Muscle layer of duodenum (tissue), 2 donors: ENCODE measurements around the gene INTS3.

Source experiments
- H3K27ac ChIP-seq: one replicate; pipeline ENCODE4 v1.7.0; 2013; ENCODE audit warnings: mild to moderate bottlenecking, low read length
- H3K27me3 ChIP-seq: one replicate; pipeline ENCODE4 v1.7.0; 2013; ENCODE audit warnings: low read depth, mild to moderate bottlenecking, control low read depth, low read length
- H3K36me3 ChIP-seq, 2 donors: one replicate each; pipeline ENCODE4 v1.7.0; 2013; ENCODE audit warnings: low read length in 2 of 2, control low read depth in 1 of 2, mild to moderate bottlenecking in 1 of 2; ENCODE audit not compliant: insufficient read depth in 2 of 2, control insufficient read depth in 1 of 2
- H3K4me1 ChIP-seq, 2 donors: one replicate each; pipeline ENCODE4 v1.7.0; 2013; ENCODE audit warnings: low read length in 2 of 2, mild to moderate bottlenecking in 2 of 2, control low read depth in 1 of 2, moderate library complexity in 1 of 2; ENCODE audit not compliant: insufficient read depth in 2 of 2, control insufficient read depth in 1 of 2
- H3K4me3 ChIP-seq, 2 donors: one replicate each; pipeline ENCODE4 v1.7.0; 2013; ENCODE audit warnings: low read length in 2 of 2, low read depth in 1 of 2, mild to moderate bottlenecking in 1 of 2
- H3K9me3 ChIP-seq, 2 donors: one replicate each; pipeline ENCODE4 v1.7.0; 2013; ENCODE audit warnings: low read length in 2 of 2, control low read depth in 1 of 2, mild to moderate bottlenecking in 1 of 2; ENCODE audit not compliant: control insufficient read depth in 1 of 2
- donor health status: healthy.

Gene INTS3

GRCh38 chr1:153745417-153745816 is 17.6 kb downstream of the INTS3 start:
- Histone ChIP-seq H3K27ac (no peak overlapping the region), H3K27me3 (no peaks in the 10 kb centered on the region), H3K36me3 (peaks cover 55 to 73% of the 10 kb centered on the region in 2 donors), H3K4me3 (no peak overlapping the region), H3K4me1 (peaks cover 0 to 13% of the 10 kb centered on the region in 2 donors), H3K9me3 (no peaks in the 10 kb centered on the region)

GRCh38 chr1:153746174-153746573 is 18.3 kb downstream of the INTS3 start:
- Histone ChIP-seq H3K27me3 (no peaks in the 10 kb centered on the region), H3K4me3 (no peak overlapping the region), H3K9me3 (no peaks in the 10 kb centered on the region), H3K4me1 (peaks cover 0 to 13% of the 10 kb centered on the region in 2 donors), H3K36me3 (peaks cover 56 to 73% of the 10 kb centered on the region in 2 donors), H3K27ac (no peak overlapping the region)

- H3K4me1 ChIP-seq = peaks cover 0 to 9% of the 10 kb centered on the region in 2 donors
Measured at GRCh38 chr1:153748903-153749302, 21.1 kb downstream of the INTS3 start.

GRCh38 chr1:153749408-153750005 is 21.7 kb downstream of the INTS3 start:
- H3K36me3 ChIP-seq = peaks cover 60 to 64% of the 10 kb centered on the region in 2 donors
- H3K27me3 ChIP-seq = no peaks in the 10 kb centered on the region
- H3K4me1 ChIP-seq = peaks cover 0 to 9% of the 10 kb centered on the region in 2 donors
- H3K4me3 ChIP-seq = no peak overlapping the region
- no peak overlapping the region for H3K27ac ChIP-seq
- no peaks in the 10 kb centered on the region for H3K9me3 ChIP-seq

More at GRCh38 chr1:153748903-153749302, 21.1 kb downstream of the INTS3 start:
- no peak overlapping the region for H3K27ac ChIP-seq
- no peak overlapping the region for H3K4me3 ChIP-seq
- H3K27me3 ChIP-seq = no peaks in the 10 kb centered on the region
- peaks cover 58 to 64% of the 10 kb centered on the region in 2 donors for H3K36me3 ChIP-seq
- no peaks in the 10 kb centered on the region for H3K9me3 ChIP-seq

GRCh38 chr1:153750026-153750995 is 22.5 kb downstream of the INTS3 start:
- Histone ChIP-seq H3K27me3 (no peaks in the 10 kb centered on the region), H3K4me3 (no peak overlapping the region), H3K4me1 (peaks cover 0 to 9% of the 10 kb centered on the region in 2 donors), H3K27ac (no peak overlapping the region), H3K9me3 (no peaks in the 10 kb centered on the region), H3K36me3 (peaks cover 66 to 67% of the 10 kb centered on the region in 2 donors)

- Histone ChIP-seq H3K4me3 (no peak overlapping the region), H3K36me3 (peaks cover 62 to 72% of the 10 kb centered on the region in 2 donors), H3K4me1 (peaks cover 0 to 6% of the 10 kb centered on the region in 2 donors), H3K27ac (peak overlapping the region; percentile 34), H3K9me3 (no peaks in the 10 kb centered on the region), H3K27me3 (no peaks in the 10 kb centered on the region)
Measured at GRCh38 chr1:153752072-153752471, 24.2 kb downstream of the INTS3 start.

DNA sequence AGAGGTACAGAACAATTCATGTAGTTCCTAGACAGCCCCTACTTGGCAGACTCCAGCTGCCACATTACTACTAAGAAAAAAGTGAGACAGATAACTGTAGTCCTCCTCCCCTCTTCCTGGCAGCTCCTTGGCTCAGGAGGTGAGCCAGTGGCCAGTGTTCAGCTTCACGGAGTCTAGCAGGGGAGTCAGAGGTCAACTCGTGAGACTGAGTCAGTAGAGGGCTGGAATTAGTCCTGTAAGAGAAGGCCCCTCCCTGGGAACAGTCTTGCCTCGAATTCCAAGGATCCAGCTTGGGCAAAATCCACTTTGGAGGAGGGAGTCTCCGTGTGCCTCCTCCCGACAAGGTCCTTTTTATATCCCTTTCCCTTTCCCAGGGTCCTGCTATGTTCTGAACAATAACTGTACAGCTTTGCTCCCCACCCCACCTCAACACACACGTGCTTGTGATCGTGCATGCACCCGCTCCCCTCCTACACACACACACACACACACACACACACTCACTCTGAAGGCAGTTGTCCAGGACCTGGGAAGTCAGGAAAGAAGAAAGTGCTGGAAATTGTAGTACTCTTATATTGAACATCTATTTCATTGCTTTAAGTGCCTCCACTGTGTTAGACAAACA is 24.8 kb downstream of the INTS3 start:
- Histone ChIP-seq H3K4me3 (no peak overlapping the region), H3K4me1 (peaks cover 0 to 6% of the 10 kb centered on the region in 2 donors), H3K27ac (peak overlapping the region; percentile 34), H3K36me3 (peaks cover 62 to 72% of the 10 kb centered on the region in 2 donors), H3K9me3 (no peaks in the 10 kb centered on the region), H3K27me3 (no peaks in the 10 kb centered on the region)

GRCh38 chr1:153754266-153754665 is 26.4 kb downstream of the INTS3 start:
- no peaks in the 10 kb centered on the region for H3K27me3 ChIP-seq
- H3K27ac ChIP-seq = no peak overlapping the region
- H3K4me3 ChIP-seq = no peak overlapping the region
- no peaks in the 10 kb centered on the region for H3K9me3 ChIP-seq
- peaks cover 56 to 70% of the 10 kb centered on the region in 2 donors for H3K36me3 ChIP-seq
- H3K4me1 ChIP-seq = peaks cover 0 to 1% of the 10 kb centered on the region in 2 donors

DNA sequence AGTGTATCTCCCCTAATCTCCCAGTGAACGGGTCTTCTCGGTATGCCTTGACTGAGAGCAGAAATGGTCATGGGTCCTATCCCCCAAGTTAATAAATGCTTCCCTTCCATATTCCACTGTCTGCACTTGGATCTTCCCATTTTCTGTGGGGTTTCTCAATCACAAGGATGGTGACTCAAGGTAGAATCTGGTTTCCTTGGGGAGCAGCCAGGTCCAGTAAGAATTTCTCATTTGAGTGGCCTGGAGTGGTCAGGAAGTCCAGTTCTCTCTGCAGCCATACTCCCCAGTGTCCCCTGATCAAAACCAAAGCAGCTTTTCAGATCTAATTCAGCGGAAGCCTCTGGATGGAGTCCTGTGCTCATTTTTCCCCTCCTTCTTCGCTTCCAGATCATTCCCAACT is 32.6 kb downstream of the INTS3 start:
- no peak overlapping the region for H3K27ac ChIP-seq
- H3K4me3 ChIP-seq = no peak overlapping the region
- H3K9me3 ChIP-seq = no peaks in the 10 kb centered on the region
- no peaks in the 10 kb centered on the region for H3K27me3 ChIP-seq
- peaks cover 0 to 3% of the 10 kb centered on the region in 2 donors for H3K4me1 ChIP-seq
- peaks cover 66 to 68% of the 10 kb centered on the region in 2 donors for H3K36me3 ChIP-seq

DNA sequence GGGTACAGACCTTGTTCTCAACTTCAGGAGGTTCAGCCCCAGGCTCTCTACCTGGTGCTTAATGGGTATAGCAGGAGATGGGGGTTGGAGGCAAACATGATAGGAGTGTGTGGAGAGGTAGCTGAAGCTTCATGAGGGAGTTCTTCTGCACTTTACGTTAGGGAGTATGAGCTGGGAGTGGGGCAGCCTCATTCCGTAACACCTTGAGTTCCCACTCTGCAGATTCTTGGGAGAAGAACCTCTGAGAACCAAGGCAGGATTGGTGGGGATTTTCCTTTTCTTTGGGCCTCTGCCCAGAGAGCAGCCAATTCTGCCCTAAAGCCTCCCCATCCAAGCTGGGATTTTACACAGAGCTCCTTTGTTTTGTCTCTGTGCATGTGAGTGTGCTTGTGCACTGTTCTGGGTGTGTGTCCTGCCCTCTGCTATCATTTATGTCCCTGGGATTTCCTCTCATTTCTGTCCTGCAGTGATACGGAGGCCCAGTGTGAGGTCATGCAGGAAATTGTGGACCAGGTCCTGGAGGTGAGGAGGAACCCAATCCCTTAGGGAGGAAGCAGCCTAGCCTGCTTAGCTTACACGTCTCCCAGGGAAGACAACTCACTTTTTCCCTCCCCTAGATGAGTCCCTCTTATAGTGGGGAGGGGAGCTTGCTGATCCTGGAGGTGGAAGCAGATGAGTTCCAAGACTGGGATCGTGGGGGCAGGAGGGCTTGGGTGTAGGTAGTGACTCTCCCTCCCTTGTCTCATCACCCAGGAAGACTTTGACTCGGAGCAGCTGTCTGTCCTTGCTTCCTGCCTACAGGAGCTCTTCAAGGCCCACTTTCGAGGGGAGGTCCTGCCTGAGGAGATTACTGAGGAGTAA is 35.7 kb downstream of the INTS3 start:
- H3K27ac ChIP-seq = no peak overlapping the region
- peaks cover 66 to 67% of the 10 kb centered on the region in 2 donors for H3K36me3 ChIP-seq
- H3K4me3 ChIP-seq = no peak overlapping the region
- no peaks in the 10 kb centered on the region for H3K9me3 ChIP-seq
- H3K27me3 ChIP-seq = no peaks in the 10 kb centered on the region
- peaks cover 0 to 3% of the 10 kb centered on the region in 2 donors for H3K4me1 ChIP-seq
